ENCODE results near the gene FARP2.
A peak's percentile ranks its signal among the peaks of the same experiment; 100 is the strongest.

Gene FARP2

DNA sequence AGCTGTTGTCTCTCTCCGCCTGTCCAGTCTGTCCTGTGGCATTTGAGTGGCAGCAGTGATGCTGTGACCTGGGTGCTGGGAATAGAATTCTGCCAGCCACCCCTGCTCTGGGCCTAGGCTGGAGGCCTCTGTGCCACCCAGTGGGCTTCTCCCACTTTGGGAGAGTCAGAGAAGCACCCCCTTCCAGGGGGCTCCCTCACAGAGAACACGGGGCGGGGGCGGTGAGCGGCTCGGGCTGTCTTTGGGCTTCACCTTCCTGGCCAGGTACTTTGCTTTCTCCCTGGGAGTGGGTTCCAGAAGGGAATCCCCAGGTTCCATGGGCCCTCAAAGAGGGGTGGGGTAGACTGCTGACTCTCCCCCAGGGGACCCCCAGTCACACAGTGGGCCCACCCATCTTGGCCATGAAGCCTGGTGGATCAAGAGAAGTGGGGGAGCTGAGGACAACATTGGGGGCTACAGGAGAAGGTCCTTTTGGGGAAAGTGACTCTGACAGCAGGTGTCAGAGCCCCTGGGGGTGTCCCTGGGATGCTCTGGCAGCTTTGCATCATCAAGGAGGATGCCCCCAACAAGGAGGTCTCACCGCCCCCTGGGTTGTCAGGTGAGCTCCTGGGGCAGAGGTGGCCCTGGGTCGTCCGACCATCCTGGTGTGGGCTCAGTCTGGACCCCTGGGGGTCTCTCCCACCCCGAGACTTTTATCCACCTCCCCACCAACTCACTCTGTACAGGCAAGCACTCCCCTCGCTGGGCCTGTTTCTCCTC, 183.7 kb downstream of the FARP2 start:
- Histone ChIP-seq H3K27me3 (peaks cover 0 to 10% (median 0%) of the 10 kb centered on the region in 11 experiments; a peak in 1 of 22 replicates), H3K4me2 (peak overlapping the region; percentile 87 to 99 (median 97); a peak in 21 of 22 replicates), H3K27ac (no peak overlapping the region), H3K4me1 (peaks cover 4 to 45% (median 29%) of the 10 kb centered on the region in 10 experiments; a peak in 18 of 20 replicates), H3K9ac (peak overlapping the region in 4 of 11 experiments; percentile 72 to 76 (median 72); a peak in 5 of 22 replicates), H3K4me3 (peak overlapping the region in 1 of 10 experiments; percentile 61; a peak in 2 of 20 replicates), H3K9me3 (replicated peaks in 1 of 11) (no peaks in the 10 kb centered on the region), H4K20me1 (0 out of 22 replicates have a peak, but pooled peaks cover 0 to 3% (median 0%) of the 10 kb centered on the region in 11 experiments), H3K36me3 (no peaks in the 10 kb centered on the region)
- TF ChIP-seq Cebpa-rat (IDR thresholded peaks at IDR 0.05) = no peak

DNA sequence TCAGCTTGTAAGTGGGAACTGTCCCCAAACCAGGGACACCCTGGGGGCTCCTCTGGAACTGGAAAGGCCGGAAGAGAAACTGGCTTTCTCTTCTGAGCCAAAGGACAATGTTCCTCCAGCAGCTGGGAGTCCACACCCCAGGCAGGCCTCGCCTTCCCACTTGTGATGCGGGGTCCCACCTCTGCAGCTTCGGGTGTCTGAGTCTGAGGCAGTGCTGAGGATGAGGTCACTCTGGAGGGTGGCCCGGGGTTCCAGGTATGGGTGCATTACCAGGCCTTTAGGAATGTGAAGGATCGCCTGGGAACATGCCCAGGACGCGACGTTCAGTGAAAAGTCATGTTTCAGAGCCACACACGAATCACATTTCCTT, 184.3 kb downstream of the FARP2 start:
- Histone ChIP-seq H3K27ac (peak overlapping the region in 4 of 11 experiments; percentile 32 to 52 (median 44); a peak in 6 of 22 replicates), H3K27me3 (peaks cover 0 to 10% (median 0%) of the 10 kb centered on the region in 11 experiments; a peak in 1 of 22 replicates), H3K36me3 (no peaks in the 10 kb centered on the region), H4K20me1 (0 out of 22 replicates have a peak, but pooled peaks cover 0 to 3% (median 0%) of the 10 kb centered on the region in 11 experiments), H3K9ac (peak overlapping the region; percentile 54 to 76 (median 65); a peak in 20 of 22 replicates), H3K4me1 (peaks cover 4 to 45% (median 29%) of the 10 kb centered on the region in 10 experiments; a peak in 18 of 20 replicates), H3K4me2 (peak overlapping the region; percentile 87 to 99 (median 97)), H3K9me3 (replicated peaks in 1 of 11) (no peaks in the 10 kb centered on the region), H3K4me3 (peak overlapping the region; percentile 59 to 71 (median 64))
- TF ChIP-seq Cebpa-rat (IDR thresholded peaks at IDR 0.05) = no peak

DNA sequence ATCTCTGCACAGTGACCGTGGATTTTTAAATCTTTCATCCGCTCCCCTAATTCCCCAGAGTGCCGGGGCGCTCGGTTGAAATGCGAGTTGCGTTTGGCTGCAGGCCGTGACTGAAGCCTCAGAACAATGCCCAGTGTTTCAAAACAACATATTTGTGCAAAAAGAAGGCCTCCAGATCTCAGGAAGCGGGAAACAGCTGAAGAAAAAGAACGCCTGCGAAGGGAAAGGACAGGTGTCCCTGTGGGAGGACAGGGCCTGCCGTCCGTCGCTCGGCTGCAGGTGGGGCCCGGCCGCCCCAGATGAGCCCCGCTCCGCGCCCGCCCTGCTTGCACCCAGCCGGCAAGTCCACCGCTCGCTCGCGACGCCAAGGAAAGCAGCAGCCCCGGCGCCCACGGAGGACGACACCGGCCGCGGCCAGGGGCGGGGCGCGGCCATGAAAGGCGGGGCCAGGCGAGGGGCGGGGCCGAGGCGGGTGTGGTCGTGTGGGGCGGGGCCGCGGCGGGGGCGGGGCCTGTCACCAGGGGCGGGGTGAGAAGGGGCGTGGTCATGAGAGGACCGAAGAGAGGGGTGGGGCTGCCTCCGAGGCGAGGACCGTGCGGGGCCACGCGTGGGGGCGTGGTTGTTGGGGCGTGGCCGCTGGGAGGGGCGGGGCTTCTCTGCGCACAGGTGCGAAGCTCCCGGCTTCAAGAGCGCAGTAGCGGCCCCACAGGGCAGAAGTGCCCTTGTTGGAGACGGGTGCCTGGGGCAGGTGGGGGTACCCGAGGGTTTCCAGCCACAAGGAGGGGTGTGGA, 184.9 kb downstream of the FARP2 start:
- H3K36me3 ChIP-seq = no peaks in the 10 kb centered on the region
- H3K9ac ChIP-seq = peak overlapping the region; percentile 54 to 76 (median 65); a peak in 21 of 22 replicates
- peak overlapping the region in 4 of 11 experiments; percentile 32 to 52 (median 44); a peak in 7 of 22 replicates for H3K27ac ChIP-seq
- H3K4me3 ChIP-seq = peak overlapping the region; percentile 59 to 71 (median 64)
- 0 out of 22 replicates have a peak, but pooled peaks cover 0 to 3% (median 0%) of the 10 kb centered on the region in 11 experiments for H4K20me1 ChIP-seq
- no peaks in the 10 kb centered on the region for H3K9me3 ChIP-seq (replicated peaks in 1 of 11)
- H3K4me1 ChIP-seq = peaks cover 4 to 43% (median 28%) of the 10 kb centered on the region in 10 experiments; a peak in 18 of 20 replicates
- H3K27me3 ChIP-seq = peaks cover 0 to 10% (median 0%) of the 10 kb centered on the region in 11 experiments; a peak in 1 of 22 replicates
- no peak for TF ChIP-seq Cebpa-rat (IDR thresholded peaks at IDR 0.05)
- H3K4me2 ChIP-seq = peak overlapping the region; percentile 87 to 99 (median 97)

DNA sequence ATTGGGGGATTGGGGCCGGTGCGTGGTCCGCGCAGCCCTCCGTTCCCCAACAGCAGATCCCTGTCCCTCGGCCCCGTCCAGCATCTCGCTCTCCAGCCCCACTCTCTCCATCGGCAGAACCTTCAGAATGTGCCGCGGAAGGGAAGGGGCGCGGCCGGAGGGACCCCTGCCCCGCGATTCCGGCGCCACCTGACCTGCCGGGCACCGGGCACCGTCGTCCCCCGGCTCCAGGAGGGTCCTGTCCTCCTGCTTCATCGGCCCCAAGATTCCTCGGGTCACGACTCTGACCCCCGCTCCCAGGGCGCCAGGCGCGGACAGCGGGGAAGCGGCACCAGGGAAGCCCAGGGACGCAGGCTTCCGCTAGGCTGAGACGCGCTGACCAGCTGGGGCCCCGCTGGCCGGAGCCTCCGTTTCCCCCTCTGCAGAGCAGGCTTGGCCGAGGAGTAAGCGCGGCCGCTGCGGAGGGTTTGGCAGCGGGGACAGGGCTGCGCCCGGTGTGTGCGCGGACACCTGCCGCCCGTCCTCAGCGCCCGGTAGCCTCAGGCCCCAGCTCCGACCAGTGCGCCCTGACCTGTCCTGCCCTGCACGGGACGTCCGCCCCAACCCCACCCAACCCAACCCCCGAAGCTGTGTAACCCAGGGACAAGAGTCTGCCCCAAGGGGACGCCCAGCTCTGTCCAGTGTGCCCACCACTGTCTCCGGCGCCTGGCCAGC, 185.6 kb downstream of the FARP2 start:
- Histone ChIP-seq H3K9me3 (replicated peaks in 1 of 11) (no peaks in the 10 kb centered on the region), H3K27me3 (peaks cover 0 to 10% (median 0%) of the 10 kb centered on the region in 11 experiments; a peak in 2 of 22 replicates), H3K9ac (no peak overlapping the region), H3K36me3 (no peaks in the 10 kb centered on the region), H3K4me2 (peak overlapping the region in 10 of 11 experiments; percentile 54 to 99 (median 79); a peak in 18 of 22 replicates), H3K4me1 (peaks cover 4 to 35% (median 22%) of the 10 kb centered on the region in 10 experiments; a peak in 18 of 20 replicates), H3K27ac (no peak overlapping the region), H3K4me3 (peak overlapping the region in 3 of 10 experiments; percentile 22 to 71 (median 61); a peak in 2 of 20 replicates), H4K20me1 (0 out of 22 replicates have a peak, but pooled peaks cover 0 to 3% (median 0%) of the 10 kb centered on the region in 11 experiments)
- no peak for TF ChIP-seq Cebpa-rat (IDR thresholded peaks at IDR 0.05)

DNA sequence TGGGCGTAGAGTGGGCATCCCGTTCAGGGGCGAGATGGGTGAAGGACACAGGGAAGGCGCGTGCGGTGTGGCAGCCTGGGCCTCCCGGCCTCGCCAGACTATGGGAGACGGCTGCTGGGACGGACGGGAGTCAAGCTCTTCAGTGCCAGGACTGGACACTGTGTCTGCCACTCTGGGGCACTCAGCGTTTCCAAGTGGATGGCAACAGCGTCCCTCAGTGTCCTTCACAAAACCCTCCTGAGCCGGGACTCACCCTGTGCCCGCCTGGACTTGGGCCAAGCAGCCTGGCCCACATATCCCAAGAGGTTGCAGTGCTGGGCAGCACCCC, 186.2 kb downstream of the FARP2 start:
- peaks cover 4 to 35% (median 21%) of the 10 kb centered on the region in 10 experiments; a peak in 18 of 20 replicates for H3K4me1 ChIP-seq
- TF ChIP-seq Cebpa-rat (IDR thresholded peaks at IDR 0.05) = no peak

More for the DNA sequence above, 186.2 kb downstream of the FARP2 start:
- Histone ChIP-seq H3K4me3 (no peak overlapping the region), H3K36me3 (no peaks in the 10 kb centered on the region), H3K9me3 (replicated peaks in 1 of 11) (no peaks in the 10 kb centered on the region), H3K9ac (no peak overlapping the region), H3K27ac (no peak overlapping the region), H4K20me1 (0 out of 22 replicates have a peak, but pooled peaks cover 0 to 3% (median 0%) of the 10 kb centered on the region in 11 experiments), H3K4me2 (no peak overlapping the region), H3K27me3 (peaks cover 0 to 11% (median 0%) of the 10 kb centered on the region in 11 experiments; a peak in 4 of 22 replicates)

Measured in BLaER1 treated with 17β-estradiol and CSF1 and Interleukin-3, amounts not matched to agents 10 nM and 100 nM (cell line).